Heart left ventricle (tissue), 13 donors: Measurements from ENCODE around the gene HYOU1.

Experiments
- POLR2A ChIP-seq, 2 donors: fragments of 450-650 bp; IDR thresholded peaks; one replicate each; pipeline ENCODE4 v1.6.1; 2017; ENCODE audit warnings: antibody characterized with exemption in 2 of 2, mild to moderate bottlenecking in 2 of 2, moderate library complexity in 2 of 2
- TF ChIP-seq, protein P1 (sequence below), 12 donors: fragments of 200-600 bp; sonication (generic) in 4 of 12; IDR thresholded peaks; one replicate each; pipeline versions ENCODE4 v1.5.0 to v1.8.0; 2018 to 2022; ENCODE audit warnings: antibody characterized with exemption in 12 of 12, mild to moderate bottlenecking in 5 of 12
- donor health status: ischemic (EF 13 %, LVEDD 7.1; RV severe dilation, severe dysfunction).
- donor health status: DM: no; HTN: yes; CAD: no.
- donor health status: DM: no; HTN: no; CAD: no.
- donor health status: ischemic (EF 25% LVEDD 6.9; RV normal size, moderate dysfunction).
- donor health status: ischemic (EF 25% LVEDD 5.7; RV mildly dilated, moderate dysfunction).
- donor health status: ischemic (EF 35%, LVEDD 5.7; RV mildly dilated, moderate dysfunction).
- donor health status: nonischemic (EF 11% LVEDD 7.7; RV severe dilation, severe dysfunction).
- donor health status: DM: yes; HTN: yes; CAD: no.
- donor health status: PGD.
- donor health status: ischemic (EF 29% LVEDD 5.4; RV normal size, mild dysfunction).
- donor health status: nonischemic (EF 23%, LVEDD 6.1; RV moderate dilation, normal function).

DNA sequence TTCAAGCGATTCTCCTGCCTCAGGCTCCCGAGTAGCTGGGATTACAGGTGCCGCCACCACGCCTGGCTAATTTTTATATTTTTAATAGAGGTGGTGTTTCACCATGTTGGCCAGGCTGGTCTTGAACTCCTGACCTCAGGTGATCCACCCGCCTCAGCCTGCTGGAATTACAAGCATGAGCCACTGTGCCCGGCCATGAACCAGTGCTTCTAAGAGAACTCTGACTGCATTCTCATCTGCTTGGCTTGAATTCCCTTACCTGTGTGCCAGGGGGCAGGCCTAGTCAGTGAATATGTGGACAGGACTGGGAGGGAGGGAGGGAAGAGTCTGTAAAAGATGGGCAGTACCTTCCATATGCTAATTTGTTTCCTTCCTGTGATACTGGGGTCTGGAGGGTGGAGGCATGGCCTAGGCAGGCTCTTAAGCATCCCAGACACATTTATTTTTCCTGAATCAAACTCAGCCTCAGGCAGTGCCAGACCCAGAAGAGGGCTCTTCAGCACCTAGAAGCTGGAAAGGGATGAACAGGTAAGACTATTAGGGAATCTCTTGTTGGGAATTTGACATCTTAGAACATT lies 45.4 kb downstream of the HYOU1 start:
- TF ChIP-seq, protein P1, sequence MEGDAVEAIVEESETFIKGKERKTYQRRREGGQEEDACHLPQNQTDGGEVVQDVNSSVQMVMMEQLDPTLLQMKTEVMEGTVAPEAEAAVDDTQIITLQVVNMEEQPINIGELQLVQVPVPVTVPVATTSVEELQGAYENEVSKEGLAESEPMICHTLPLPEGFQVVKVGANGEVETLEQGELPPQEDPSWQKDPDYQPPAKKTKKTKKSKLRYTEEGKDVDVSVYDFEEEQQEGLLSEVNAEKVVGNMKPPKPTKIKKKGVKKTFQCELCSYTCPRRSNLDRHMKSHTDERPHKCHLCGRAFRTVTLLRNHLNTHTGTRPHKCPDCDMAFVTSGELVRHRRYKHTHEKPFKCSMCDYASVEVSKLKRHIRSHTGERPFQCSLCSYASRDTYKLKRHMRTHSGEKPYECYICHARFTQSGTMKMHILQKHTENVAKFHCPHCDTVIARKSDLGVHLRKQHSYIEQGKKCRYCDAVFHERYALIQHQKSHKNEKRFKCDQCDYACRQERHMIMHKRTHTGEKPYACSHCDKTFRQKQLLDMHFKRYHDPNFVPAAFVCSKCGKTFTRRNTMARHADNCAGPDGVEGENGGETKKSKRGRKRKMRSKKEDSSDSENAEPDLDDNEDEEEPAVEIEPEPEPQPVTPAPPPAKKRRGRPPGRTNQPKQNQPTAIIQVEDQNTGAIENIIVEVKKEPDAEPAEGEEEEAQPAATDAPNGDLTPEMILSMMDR (IDR thresholded peaks at IDR 0.05), result no peak
- TF ChIP-seq POLR2A (IDR thresholded peaks at IDR 0.05), result no peak
